Neural cell (in vitro differentiated cells): ENCODE results near the gene ABHD17C.

Experiments
- CTCF ChIP-seq: fragments of 450-650 bp; IDR thresholded peaks from 2 replicates; pipeline ENCODE4 v1.5.1; 2014; ENCODE audit warnings: antibody characterized with exemption, mild to moderate bottlenecking, moderate library complexity; ENCODE audit not compliant: poor library complexity, severe bottlenecking
- EP300 ChIP-seq: fragments of 450-650 bp; conservative IDR thresholded peaks from 2 replicates; pipeline ENCODE4 v1.6.1; 2014; ENCODE audit warnings: antibody characterized with exemption, mild to moderate bottlenecking, moderate library complexity; ENCODE audit not compliant: poor library complexity, severe bottlenecking
- EZH2 ChIP-seq: fragments of 200-600, 300-800 bp; shearing (Covaris generic), sonication (generic); IDR thresholded peaks from 2 replicates; pipeline ENCODE4 v1.6.1; 2014; ENCODE audit warnings: antibody characterized with exemption, low read length, borderline replicate concordance, mild to moderate bottlenecking; ENCODE audit not compliant: insufficient read depth, poor library complexity, severe bottlenecking
- MXI1 ChIP-seq: fragments of 450-650 bp; conservative IDR thresholded peaks from 2 replicates; pipeline ENCODE4 v1.6.1; 2014; ENCODE audit warnings: antibody characterized with exemption, mild to moderate bottlenecking; ENCODE audit not compliant: poor library complexity, severe bottlenecking
- POLR2AphosphoS5 ChIP-seq: IDR thresholded peaks from 2 replicates; pipeline ENCODE4 v1.6.1; 2012
- RAD21 ChIP-seq: fragments of 450-650 bp; conservative IDR thresholded peaks from 2 replicates; pipeline ENCODE4 v1.6.1; 2014; ENCODE audit warnings: antibody characterized with exemption, mild to moderate bottlenecking, moderate library complexity
- REST ChIP-seq: IDR thresholded peaks from 2 replicates; pipeline ENCODE4 v1.6.1; 2012; ENCODE audit warnings: borderline replicate concordance
- SMC3 ChIP-seq: fragments of 450-650 bp; conservative IDR thresholded peaks from 2 replicates; pipeline ENCODE4 v1.6.1; 2014; ENCODE audit warnings: antibody characterized with exemption, mild to moderate bottlenecking, moderate library complexity; ENCODE audit not compliant: poor library complexity
- TAF1 ChIP-seq: IDR thresholded peaks from 2 replicates; pipeline ENCODE4 v1.6.1; 2012; ENCODE audit warnings: low read depth

- TF ChIP-seq MXI1: no peak
- TF ChIP-seq REST: no peak
- no peak for TF ChIP-seq CTCF
- no peak for TF ChIP-seq EZH2
- TF ChIP-seq POLR2AphosphoS5: no peak
- no peak for TF ChIP-seq EP300
- TF ChIP-seq RAD21: no peak
- no peak for TF ChIP-seq SMC3
- TF ChIP-seq TAF1: no peak
Observed at GRCh38 chr15:80694611-80695098, 455 bp upstream of the ABHD17C start.
